Activated CD8-positive, alpha-beta memory T cell treated with anti-CD3 and anti-CD28 coated beads for 24 hours (primary cell): ENCODE results near the gene DCC.

Experiments
- DNase-seq: peaks from one replicate; pipeline ENCODE4 v3.0.0-alpha.2; 2020

The DCC gene

DNA sequence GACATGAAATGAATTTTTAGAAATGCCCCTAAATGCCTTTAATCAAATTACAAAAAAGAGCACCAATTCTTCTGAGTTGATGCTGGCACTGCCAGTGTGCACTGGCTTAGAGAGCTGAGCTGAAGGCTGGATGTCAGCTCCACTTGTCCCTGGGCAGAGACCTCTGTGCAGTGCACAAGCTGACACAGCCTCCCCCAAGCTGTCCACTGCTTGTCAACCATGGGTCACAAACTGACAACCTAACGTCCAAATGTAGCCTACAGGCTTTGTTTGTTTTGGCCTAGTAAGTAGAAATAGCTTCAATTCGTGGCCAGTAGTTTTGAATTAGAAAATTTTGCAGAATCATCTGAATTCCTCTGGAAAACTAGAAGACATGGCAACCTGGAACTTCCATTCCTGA, 605.6 kb downstream of the DCC start:
- no peak for DNase-seq

DNA sequence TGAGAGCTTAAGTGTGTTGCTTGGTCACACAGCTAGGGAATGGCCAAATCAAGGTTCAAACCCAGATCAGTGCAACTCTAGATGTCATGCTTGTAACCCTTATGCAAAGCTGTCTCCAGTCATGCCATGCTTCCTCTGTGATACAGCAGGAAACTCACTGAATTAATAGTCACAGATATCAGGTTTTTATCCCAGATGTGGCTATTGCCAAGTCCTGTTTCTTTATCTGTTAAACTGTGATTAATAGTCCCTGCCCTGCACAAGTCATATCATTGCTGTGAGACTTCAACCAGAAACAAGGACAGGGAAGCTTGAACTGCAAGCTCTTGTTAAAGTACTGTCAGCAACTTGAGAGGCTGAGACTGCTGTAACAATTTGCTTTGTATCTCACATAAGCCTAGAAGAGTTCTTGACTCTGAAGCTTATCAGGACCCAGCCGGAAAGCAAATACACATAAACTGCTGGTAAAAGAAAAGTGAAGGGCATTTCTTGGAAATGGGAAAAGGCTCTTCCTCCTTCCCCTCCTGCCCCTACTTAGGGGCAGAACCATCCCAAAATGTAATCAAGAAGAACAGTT, 609.0 kb downstream of the DCC start:
- DNase-seq = no peak

DNA sequence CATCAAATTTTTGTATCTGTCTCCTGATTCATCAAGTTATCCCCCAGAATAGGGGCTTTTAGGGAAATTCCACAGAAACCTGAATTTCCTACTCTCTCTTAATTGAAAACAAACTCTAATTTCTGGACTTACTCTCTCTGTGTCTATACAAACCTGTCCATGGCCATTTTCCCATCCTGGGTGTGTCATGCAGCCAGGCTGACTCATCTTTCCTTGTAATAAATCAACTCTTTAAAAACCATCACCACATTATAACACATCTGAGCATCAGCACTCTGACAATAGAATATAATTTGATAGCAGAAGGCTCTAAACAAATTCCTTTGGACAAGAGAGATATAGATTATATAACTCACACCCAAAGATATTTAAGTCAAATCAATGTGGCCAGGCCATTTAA, 610.2 kb downstream of the DCC start:
- DNase-seq = no peak

- DNase-seq = no peak
These were observed 613.4 kb downstream of the DCC start for GRCh38 chr18:52953387-52953786.

- no peak for DNase-seq
These were observed 623.5 kb downstream of the DCC start for GRCh38 chr18:52963481-52963880.

DNA sequence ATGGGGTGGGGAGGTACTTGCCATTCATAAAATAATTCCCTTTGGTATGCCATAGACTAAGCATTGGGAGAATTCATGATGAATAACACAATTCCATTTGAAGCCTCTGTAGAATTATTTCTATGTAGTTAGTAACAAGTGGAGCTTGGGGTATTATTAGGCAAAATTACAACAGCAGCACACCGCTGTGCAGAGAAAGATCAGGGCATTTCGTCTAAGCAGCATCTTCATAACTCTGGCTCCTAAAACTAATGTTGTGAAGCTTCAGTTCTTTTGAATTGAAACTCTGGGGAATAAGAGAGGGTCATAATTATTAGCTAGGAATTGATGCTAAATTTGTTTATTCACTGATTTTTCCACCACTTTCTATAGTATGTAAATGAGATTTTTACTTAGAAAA, 630.7 kb downstream of the DCC start:
- no peak for DNase-seq

DNA sequence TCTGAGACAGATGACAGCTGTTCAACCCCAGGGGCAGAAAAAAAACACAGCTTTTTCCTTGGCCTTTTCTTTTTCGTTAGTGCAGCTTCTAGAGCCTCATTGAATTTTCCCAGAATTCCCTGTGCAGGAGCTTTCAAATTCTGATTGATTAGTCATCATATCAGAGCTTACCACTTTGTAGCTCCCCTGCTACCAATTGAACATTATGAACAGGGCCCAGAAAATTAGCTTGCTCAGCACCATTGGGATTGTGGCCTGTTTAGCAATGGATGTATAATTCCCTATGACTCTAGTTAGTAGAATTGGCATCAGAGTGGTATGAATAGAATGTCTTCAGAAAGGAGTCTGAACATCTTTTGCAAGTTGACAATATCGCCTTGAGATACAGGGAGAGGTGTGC, 631.1 kb downstream of the DCC start:
- DNase-seq = no peak

DNA sequence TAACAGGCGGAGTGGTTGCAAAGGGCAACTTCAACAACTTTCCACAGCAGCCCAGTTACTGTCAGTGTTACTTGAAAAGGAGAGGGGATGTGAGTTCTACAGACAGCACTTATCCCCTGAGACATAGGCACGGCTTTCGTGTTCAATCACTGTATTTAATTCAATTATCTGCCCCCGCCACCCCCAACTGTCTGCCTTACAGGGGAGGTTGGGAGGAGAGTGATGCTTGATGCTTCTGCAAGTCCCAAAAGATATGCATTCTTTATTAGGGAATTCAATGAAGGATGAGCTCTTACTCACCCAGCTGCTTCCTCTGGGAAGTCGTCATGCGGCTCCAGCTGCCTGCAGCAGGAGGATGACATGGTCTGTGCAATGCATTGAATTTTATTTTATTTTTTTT, 639.9 kb downstream of the DCC start:
- DNase-seq = no peak

DNA sequence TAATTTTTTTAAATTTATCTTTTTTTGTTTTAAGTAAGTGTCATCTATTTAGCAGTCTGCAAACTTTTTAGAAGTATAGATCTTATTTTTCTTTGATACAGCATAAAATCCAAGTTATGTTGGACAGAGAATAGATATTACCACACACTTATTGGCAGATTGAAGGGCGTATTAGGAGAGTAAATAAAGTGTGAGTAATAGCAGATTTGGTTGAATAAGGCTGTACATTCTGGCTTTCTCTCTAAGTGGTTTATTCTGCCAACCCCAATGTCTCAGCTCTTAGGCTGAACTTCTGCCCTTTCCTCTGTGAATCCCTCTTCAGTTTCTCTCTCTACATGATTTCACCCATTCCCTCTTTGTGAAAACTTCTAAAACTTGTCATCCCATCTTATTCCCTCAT, 651.2 kb downstream of the DCC start:
- no peak for DNase-seq

- DNase-seq = no peak
These were observed 652.0 kb downstream of the DCC start for GRCh38 chr18:52992041-52992440.

DNA sequence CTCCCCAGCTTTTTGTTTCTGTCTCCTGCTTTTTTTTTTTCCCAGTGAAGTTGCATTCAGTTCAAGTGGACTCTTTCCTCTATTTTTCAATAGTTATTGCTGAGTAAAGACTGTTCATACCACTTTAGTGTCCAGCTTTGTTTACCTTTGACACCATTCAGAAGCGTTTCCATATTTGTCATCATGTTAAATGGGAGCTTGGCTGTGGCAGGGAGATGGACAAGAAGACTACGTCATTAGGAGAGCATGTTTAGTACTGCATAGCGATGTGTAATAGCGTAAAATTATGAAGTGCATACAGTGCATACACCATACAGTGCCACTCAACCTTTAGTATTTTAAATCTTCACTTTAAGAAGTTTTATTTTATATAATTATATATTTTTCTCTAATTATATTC, 655.9 kb downstream of the DCC start:
- DNase-seq = no peak

DNA sequence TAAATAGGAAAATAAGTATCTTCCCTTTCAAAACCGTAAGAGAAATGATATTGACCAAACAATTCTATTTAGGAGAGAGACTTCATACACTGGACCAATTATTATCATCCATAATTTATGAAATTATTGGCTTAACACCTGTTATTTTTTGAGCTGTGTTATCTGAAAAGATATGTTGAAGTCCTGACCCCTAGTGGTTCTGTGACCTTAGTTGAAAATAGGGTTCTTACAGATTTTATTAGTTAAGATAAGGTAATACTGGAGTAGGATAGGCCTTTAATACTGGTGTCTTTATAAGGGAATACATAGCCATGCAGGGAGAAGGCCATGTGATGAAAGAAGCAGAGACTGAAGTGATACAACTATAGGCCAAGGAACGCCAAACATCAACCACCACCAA, 659.6 kb downstream of the DCC start:
- no peak for DNase-seq

GRCh38 chr18:53004798-53005197, 664.8 kb downstream of the DCC start:
- DNase-seq = no peak

DNA sequence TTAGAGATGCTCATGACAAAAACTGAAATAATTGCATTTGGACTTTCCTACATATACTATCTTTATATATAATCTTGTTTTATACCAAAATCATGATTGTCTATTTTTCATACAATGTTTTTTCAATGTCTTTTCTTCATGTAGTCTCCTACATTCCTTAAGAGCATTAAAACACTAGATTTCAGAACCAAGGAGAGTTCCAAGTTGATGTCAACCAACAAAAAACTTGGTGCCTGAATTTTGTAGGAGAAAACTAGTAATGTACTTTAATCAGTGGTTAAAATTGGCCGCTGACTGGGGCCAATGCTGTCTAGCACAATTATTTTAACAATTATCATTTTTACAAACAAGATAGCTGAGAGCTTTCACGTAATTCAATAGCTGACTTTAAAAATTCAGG, 678.8 kb downstream of the DCC start:
- no peak for DNase-seq

DNA sequence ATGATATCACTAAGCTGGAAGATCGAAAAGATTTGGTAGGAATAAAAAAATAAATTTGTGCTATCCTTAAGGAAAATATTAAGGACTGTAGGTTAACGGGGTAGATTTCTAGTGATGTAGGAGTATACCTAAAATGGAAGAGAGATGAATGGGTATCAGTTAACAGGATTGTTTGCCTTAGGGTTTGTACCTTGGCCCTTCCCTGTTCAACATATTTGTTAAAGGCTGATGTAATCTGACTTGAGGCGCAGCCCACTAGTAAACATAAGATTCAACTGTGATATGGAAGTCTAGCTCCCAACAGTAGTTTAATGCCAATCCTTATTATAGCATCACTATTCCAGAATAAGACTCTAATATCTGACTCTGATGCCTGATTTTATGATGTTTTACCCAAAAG, 685.2 kb downstream of the DCC start:
- DNase-seq = no peak

DNA sequence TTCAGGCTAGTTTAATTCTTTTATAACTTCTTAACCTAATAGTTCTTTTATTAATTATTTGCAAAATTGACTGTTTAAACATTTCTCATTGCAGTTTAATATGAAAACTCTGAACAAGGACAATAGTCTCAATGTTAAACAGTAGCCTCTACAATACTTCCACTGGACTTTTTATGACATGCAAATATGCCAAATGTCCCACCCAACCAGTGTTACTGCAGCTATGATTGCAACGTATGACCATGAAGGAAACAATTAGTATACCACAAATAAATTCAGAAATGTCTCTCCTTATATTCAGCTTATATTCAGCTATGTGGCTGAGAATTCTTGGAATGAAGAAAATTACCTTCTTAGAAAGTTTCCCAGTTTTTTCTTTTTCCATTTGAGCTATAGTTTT, 688.6 kb downstream of the DCC start:
- no peak for DNase-seq

DNA sequence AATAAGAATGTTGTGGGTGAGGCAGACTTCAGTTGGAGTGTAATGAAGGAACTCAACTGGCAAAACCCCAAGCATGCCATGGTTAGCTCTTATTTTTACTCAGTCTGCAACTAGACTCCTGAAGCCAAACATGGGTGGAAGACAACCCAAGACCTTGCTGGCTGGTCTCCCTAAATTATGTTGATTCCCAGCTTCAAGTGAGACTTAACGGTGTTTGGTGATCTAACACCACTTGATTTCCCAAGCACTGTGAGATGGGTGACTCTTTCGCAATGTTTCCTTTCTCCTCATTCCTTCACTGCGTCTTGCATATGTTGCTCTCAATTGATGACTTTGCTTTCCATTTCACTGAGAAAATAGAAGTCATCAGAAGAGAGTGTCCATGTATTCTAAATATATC, 693.1 kb downstream of the DCC start:
- DNase-seq = no peak

DNA sequence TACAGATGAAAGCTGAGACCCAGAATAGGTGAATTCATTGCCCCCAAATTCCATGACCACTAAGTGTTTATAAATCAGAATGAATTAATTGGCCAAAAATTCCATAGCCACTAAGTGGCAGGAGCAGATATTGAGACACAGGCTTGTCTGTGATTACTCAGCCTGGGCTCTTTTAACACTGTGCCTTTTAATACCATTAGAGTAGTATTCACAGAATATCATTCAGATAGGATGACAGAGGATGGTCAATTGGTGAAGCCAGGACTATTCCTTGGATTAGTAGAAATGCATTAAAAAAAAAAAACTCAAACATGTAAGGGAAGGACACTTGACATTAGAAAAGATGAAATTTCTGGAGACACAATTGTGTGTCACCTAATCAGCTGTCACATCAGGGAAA, 698.6 kb downstream of the DCC start:
- DNase-seq = no peak

DNA sequence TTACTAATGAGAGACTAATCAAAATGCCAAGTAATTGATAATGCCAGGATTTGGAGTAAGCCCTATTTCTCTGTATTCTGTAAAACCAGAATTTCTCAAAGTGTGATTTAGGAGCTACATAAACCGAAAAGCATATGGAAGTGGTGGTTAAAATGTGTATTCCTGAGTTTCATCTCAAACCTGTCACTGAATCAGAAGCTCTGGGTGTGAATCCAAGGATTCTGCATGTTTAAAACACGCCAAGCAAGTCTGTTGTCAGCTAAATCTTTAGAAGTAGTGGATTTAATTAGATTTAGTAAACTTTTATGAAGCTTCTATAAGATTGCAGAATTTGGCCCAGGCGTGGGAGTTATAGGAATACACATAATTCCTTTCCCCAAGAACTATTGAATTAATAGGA, 700.3 kb downstream of the DCC start:
- DNase-seq = no peak

GRCh38 chr18:53056064-53056463, 716.1 kb downstream of the DCC start:
- DNase-seq = no peak

DNA sequence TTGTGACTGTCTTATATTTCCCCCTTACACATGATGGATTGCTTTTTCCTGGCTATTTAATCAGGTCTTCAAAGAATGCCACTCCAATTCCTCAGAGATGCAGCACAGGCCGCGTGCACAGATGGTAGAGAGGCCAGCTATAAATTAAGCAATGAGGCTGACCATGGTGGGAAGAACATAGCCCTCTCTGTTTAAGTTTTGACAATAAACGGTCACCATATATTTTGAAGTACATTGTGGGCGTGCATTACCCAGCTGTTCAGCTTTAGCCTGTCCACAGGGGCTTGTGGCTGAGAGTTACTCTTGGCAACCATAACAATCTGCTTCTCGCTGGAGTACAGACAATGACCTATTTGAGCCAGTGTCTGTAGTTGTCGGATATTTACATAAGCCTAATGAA, 730.8 kb downstream of the DCC start:
- DNase-seq = no peak

- no peak for DNase-seq
These were observed 740.7 kb downstream of the DCC start for GRCh38 chr18:53080687-53081086.

DNA sequence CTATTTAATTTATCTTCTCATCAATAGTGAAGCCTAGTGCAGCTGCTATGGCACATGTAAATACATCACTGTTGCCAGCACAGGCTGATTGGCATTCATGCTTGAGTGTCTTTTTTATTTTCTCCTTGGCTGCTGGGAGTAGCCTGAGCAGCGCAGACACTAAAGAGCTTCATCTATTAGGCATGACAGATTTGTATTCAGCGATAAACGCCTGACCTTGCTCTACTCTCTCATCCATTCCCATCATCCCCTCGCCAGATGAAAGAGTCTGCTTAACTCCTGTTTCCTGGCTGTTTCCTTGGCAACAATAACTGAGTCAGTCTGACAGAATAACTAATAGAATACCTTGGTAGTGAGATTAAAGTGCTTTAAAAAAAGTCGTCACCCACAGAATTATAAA, 753.6 kb downstream of the DCC start:
- no peak for DNase-seq

GRCh38 chr18:53101536-53102105, 761.6 kb downstream of the DCC start:
- no peak for DNase-seq

DNA sequence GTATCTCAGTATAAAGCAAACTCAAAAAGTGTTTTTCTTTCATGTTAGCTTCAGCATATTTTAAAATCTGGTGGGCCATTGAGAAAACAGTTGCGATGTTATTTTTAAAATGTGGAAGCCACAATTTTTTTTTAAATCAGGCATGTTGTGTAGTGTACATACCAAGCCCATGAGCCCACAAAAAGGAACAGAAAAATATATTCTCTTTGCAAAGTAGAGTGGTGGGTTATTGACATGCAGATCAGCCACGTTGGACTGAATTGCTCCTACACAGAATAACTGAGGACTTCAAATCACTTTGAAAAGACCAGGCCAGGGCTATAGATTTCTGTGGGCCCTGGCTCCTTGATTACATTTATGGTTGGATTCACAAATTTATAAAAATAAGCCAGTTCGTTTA, 774.4 kb downstream of the DCC start:
- no peak for DNase-seq
